ENCODE results near the gene GPR107. TPM values are rescaled to one million over a fixed set of nuclear protein-coding genes. Genes with fewer than 3 reads are reported as not detected.

Gene GPR107
- total RNA-seq, 6 donors from 2014 or later: 26.5 to 44.4 (median 35.3) TPM

- WGBS, 2 donors: 14 to 17% methylated on average over 9 of the region's 9 CpGs
- Histone ChIP-seq H3K36me3 (peaks cover 0 to 1% (median 0%) of the 10 kb centered on the region in 4 donors), H3K4me1 (peaks cover 24 to 42% (median 30%) of the 10 kb centered on the region in 4 donors), H3K9me3 (no peaks in the 10 kb centered on the region), H3K27ac (peak overlapping the region; percentile 90 to 98 (median 96)), H3K27me3 (no peaks in the 10 kb centered on the region), H3K4me3 (peak overlapping the region; percentile 89 to 100 (median 94))
- TF ChIP-seq EP300 (IDR thresholded peaks at IDR 0.05): no peak
- TF ChIP-seq POLR2A (IDR thresholded peaks at IDR 0.05): no peak
- no peak for TF ChIP-seq CTCF (IDR thresholded peaks at IDR 0.05)
- no peak for TF ChIP-seq POLR2AphosphoS5 (IDR thresholded peaks at IDR 0.05)
- DNase-seq: no peak
- no peak for ATAC-seq (ENCODE audit: low FRiP score in 2 of 2)
Measured at GRCh38 chr9:130053109-130053503, 600 bp upstream of the GPR107 start.

- Histone ChIP-seq H3K4me3 (peak overlapping the region; percentile 89 to 100 (median 94)), H3K36me3 (peaks cover 0 to 12% (median 0%) of the 10 kb centered on the region in 4 donors)
- no peak for ATAC-seq (ENCODE audit: low FRiP score in 2 of 2)
Measured at GRCh38 chr9:130054325-130054786, 650 bp downstream of the GPR107 start.

GRCh38 chr9:130054820-130055219, 1.1 kb downstream of the GPR107 start:
- peak overlapping the region; percentile 89 to 100 (median 94) for H3K4me3 ChIP-seq
- 75 to 81% methylated on average over 8 of the region's 8 CpGs for WGBS, 2 donors
- H3K4me1 ChIP-seq: peaks cover 24 to 42% (median 30%) of the 10 kb centered on the region in 4 donors
- no peak for ATAC-seq (ENCODE audit: low FRiP score in 2 of 2)
- H3K36me3 ChIP-seq: peaks cover 0 to 12% (median 0%) of the 10 kb centered on the region in 4 donors
- H3K9me3 ChIP-seq: no peaks in the 10 kb centered on the region
- peak overlapping the region; percentile 90 to 98 (median 96) for H3K27ac ChIP-seq
- no peak for DNase-seq
- no peaks in the 10 kb centered on the region for H3K27me3 ChIP-seq
- TF ChIP-seq POLR2AphosphoS5 (IDR thresholded peaks at IDR 0.05) (no peak), CTCF (IDR thresholded peaks at IDR 0.05) (no peak), POLR2A (IDR thresholded peaks at IDR 0.05) (no peak), EP300 (IDR thresholded peaks at IDR 0.05) (no peak)

More at GRCh38 chr9:130054325-130054786, 650 bp downstream of the GPR107 start:
- H3K27me3 ChIP-seq: no peaks in the 10 kb centered on the region
- WGBS, 2 donors: 2 to 5% methylated on average over 14 of the region's 14 CpGs
- no peaks in the 10 kb centered on the region for H3K9me3 ChIP-seq
- no peak for DNase-seq
- peaks cover 24 to 42% (median 30%) of the 10 kb centered on the region in 4 donors for H3K4me1 ChIP-seq
- peak overlapping the region; percentile 90 to 98 (median 96) for H3K27ac ChIP-seq
- TF ChIP-seq EP300 (IDR thresholded peaks at IDR 0.05): no peak
- no peak for TF ChIP-seq POLR2AphosphoS5 (IDR thresholded peaks at IDR 0.05)
- no peak for TF ChIP-seq CTCF (IDR thresholded peaks at IDR 0.05)
- TF ChIP-seq POLR2A (IDR thresholded peaks at IDR 0.05): no peak

GRCh38 chr9:130058154-130058553, 4.4 kb downstream of the GPR107 start:
- peak in 1 of 6 experiments; percentile 11 for TF ChIP-seq CTCF (IDR thresholded peaks at IDR 0.05)
- TF ChIP-seq POLR2AphosphoS5 (IDR thresholded peaks at IDR 0.05): no peak
- Histone ChIP-seq H3K27ac (no peak overlapping the region), H3K4me3 (no peak overlapping the region), H3K9me3 (no peaks in the 10 kb centered on the region), H3K36me3 (peaks cover 0 to 12% (median 0%) of the 10 kb centered on the region in 4 donors), H3K27me3 (no peaks in the 10 kb centered on the region), H3K4me1 (peaks cover 13 to 31% (median 15%) of the 10 kb centered on the region in 4 donors)
- no peak for ATAC-seq (ENCODE audit: low FRiP score in 2 of 2)
- 84 to 88% methylated on average over 7 of the region's 7 CpGs for WGBS, 2 donors
- no peak for DNase-seq

GRCh38 chr9:130058887-130059286, 5.2 kb downstream of the GPR107 start:
- Histone ChIP-seq H3K36me3 (peaks cover 0 to 12% (median 0%) of the 10 kb centered on the region in 4 donors), H3K4me1 (peaks cover 13 to 28% (median 15%) of the 10 kb centered on the region in 4 donors), H3K27ac (no peak overlapping the region), H3K4me3 (no peak overlapping the region), H3K27me3 (no peaks in the 10 kb centered on the region), H3K9me3 (no peaks in the 10 kb centered on the region)
- WGBS, 2 donors: 57% methylated on average over 3 of the region's 3 CpGs
- no peak for TF ChIP-seq CTCF (IDR thresholded peaks at IDR 0.05)
- no peak for TF ChIP-seq POLR2A (IDR thresholded peaks at IDR 0.05)
- no peak for TF ChIP-seq EP300 (IDR thresholded peaks at IDR 0.05)
- no peak for TF ChIP-seq POLR2AphosphoS5 (IDR thresholded peaks at IDR 0.05)
- DNase-seq (no peak), ATAC-seq (ENCODE audit: low FRiP score in 2 of 2) (no peak)
